CD4-positive, alpha-beta memory T cell (primary cell): Measurements from ENCODE around the gene GNPDA1. TPM values are rescaled to one million over a fixed set of nuclear protein-coding genes. Genes with fewer than 3 reads are reported as not detected.

ENCODE experiments used
- CTCF ChIA-PET: fragments of 350-600 bp; sonication (Branson Sonifier 250); formaldehyde crosslinking; loops from one replicate; lab custom pipeline; 2021; ENCODE audit warnings: inconsistent platforms; ENCODE audit not compliant: partially characterized antibody; lab: Charles Lee
- POLR2A ChIA-PET: fragments of 350-600 bp; sonication (Branson Sonifier 250); formaldehyde crosslinking; loops from one replicate; lab custom pipeline; 2021; ENCODE audit not compliant: partially characterized antibody; lab: Charles Lee
- DNase-seq, 5 donors: peaks; one replicate each; pipeline versions ENCODE4 v3.0.0 to v3.0.0-alpha.2; 2020 to 2022; ENCODE audit warnings: mixed read lengths in 1 of 5
- H3K27ac ChIP-seq: one replicate; pipeline ENCODE4 v1.7.0; 2013; ENCODE audit warnings: low read depth, low read length
- H3K27me3 ChIP-seq: 2 replicates; pipeline ENCODE4 v1.7.0; 2013; ENCODE audit warnings: mild to moderate bottlenecking, low read length, moderate library complexity; ENCODE audit not compliant: insufficient read depth
- H3K36me3 ChIP-seq: 2 replicates; pipeline ENCODE4 v1.7.0; 2013; ENCODE audit warnings: mild to moderate bottlenecking, low read length, moderate library complexity; ENCODE audit not compliant: insufficient read depth
- H3K4me1 ChIP-seq: 2 replicates; pipeline ENCODE4 v1.7.0; 2013; ENCODE audit warnings: mild to moderate bottlenecking, low read length, moderate library complexity; ENCODE audit not compliant: insufficient read depth
- H3K4me3 ChIP-seq, 2 donors: one replicate each; pipeline ENCODE4 v1.7.0; 2013; ENCODE audit warnings: low read length in 2 of 2, mild to moderate bottlenecking in 1 of 2
- H3K9me3 ChIP-seq, 2 donors: one replicate each; pipeline ENCODE4 v1.7.0; 2013; ENCODE audit warnings: low read length in 2 of 2, control low read depth in 1 of 2; ENCODE audit not compliant: control insufficient read depth in 1 of 2
- H3K27ac Mint-ChIP-seq, 7 donors: one replicate each; pipeline ENCODE4 v1.8.0; 2020 to 2021; ENCODE audit warnings: mixed read lengths in 7 of 7, mild to moderate bottlenecking in 6 of 7, inconsistent platforms in 3 of 7, moderate library complexity in 3 of 7
- H3K27me3 Mint-ChIP-seq, 2 donors: one replicate each; pipeline ENCODE4 v1.8.0; 2020 to 2021; ENCODE audit warnings: mixed read lengths in 2 of 2
- H3K36me3 Mint-ChIP-seq, 2 donors: one replicate each; pipeline ENCODE4 v1.8.0; 2020 to 2021; ENCODE audit warnings: mixed read lengths in 2 of 2, inconsistent platforms in 1 of 2, mild to moderate bottlenecking in 1 of 2
- H3K4me1 Mint-ChIP-seq, 4 donors: one replicate each; pipeline ENCODE4 v1.8.0; 2020 to 2021; ENCODE audit warnings: mixed read lengths in 4 of 4, mild to moderate bottlenecking in 1 of 4
- H3K4me3 Mint-ChIP-seq, 8 donors: one replicate each; pipeline ENCODE4 v1.8.0; 2020 to 2021; ENCODE audit warnings: mixed read lengths in 8 of 8, mild to moderate bottlenecking in 7 of 8, moderate library complexity in 6 of 8, inconsistent platforms in 3 of 8
- H3K9me3 Mint-ChIP-seq, 8 donors: one replicate each; pipeline ENCODE4 v1.8.0; 2020 to 2021; ENCODE audit warnings: mixed read lengths in 8 of 8, mild to moderate bottlenecking in 5 of 8, inconsistent platforms in 3 of 8, moderate library complexity in 1 of 8
- intact Hi-C: fragments of 100-400 bp; cut with micrococcal nuclease; formaldehyde crosslinking; loops from one replicate; pipeline ENCODE4 v1.15.1; 2023
- polyA plus RNA-seq, 2 donors: library from polyadenylated mRNA; unstranded; fragments of 300-500 nt; fragmentation: Illumina TruSeq; gene quantifications; one replicate each; pipeline ENCODE4 v1.2.3, GENCODE V29; 2021
- total RNA-seq, 2 experiments: library from RNA; stranded (reverse); gene quantifications; one replicate each; pipeline ENCODE4 v1.2.3, GENCODE V29; 2021

GNPDA1 gene
- total and polyA plus RNA-seq, 4 experiments from 2014 or later: 23.0 to 38.6 (median 24.9) TPM

DNA sequence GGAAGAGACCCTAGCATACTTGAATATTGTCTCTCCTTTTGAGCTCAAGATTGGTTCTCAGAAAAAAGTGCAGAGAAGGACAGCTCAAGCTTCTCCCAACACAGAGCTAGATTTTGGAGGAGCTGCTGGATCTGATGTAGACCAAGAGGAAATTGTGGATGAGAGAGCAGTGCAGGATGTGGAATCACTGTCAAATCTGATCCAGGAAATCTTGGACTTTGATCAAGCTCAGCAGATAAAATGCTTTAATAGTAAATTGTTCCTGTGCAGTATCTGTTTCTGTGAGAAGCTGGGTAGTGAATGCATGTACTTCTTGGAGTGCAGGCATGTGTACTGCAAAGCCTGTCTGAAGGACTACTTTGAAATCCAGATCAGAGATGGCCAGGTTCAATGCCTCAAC, 34.4 kb downstream of the GNPDA1 start:
- Mint-ChIP-seq H3K9me3 (no peaks in the 10 kb centered on the region), H3K27ac (no peak overlapping the region), H3K27me3 (no peaks in the 10 kb centered on the region), H3K36me3 (peaks cover 43 to 65% of the 10 kb centered on the region in 2 donors), H3K4me3 (no peak overlapping the region), H3K4me1 (peaks cover 12 to 23% (median 17%) of the 10 kb centered on the region in 4 donors)
- Histone ChIP-seq H3K4me1 (peaks cover 8% of the 10 kb centered on the region), H3K4me3 (no peak overlapping the region), H3K36me3 (peaks cover 52% of the 10 kb centered on the region), H3K27ac (no peak overlapping the region), H3K9me3 (no peaks in the 10 kb centered on the region), H3K27me3 (no peaks in the 10 kb centered on the region)
- ChIA-PET CTCF (interaction anchor here (0.7 to 5.6 kb wide), 8 partner anchors 9 to 386 kb away, joined by 3 to 42 read pairs (median 4); partner anchors contain the start of genes PCDH12 and RNF14), POLR2A (interaction anchor here (3.3 kb wide), 1 partner anchor 9 kb away, joined by 24 read pairs; the partner anchor contains the start of gene RNF14)
- DNase-seq: no peak
- intact Hi-C loops: no loop called here

DNA sequence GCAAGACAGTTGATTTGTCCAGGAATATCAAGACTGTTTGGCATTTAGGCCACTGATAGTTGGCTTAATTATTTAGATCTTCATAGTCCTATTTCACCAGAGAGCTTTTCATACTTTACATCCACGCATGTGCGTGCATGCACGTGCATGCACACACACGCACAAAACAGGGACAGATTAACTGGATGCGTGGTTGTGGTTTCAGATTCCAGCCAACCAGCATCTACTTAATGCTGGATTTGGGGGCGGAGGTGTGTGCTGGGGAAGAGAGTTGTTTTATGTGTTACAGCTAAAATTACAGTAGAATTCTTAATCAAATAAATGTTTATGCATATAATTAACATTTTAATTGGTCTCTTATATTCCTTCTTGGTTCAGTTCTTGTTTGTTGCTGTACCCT, 36.7 kb downstream of the GNPDA1 start:
- H3K27ac Mint-ChIP-seq: peak overlapping the region in 2 of 7 donors; percentile 43 to 61
- H3K4me1 ChIP-seq: peaks cover 8% of the 10 kb centered on the region
- H3K27me3 ChIP-seq: no peaks in the 10 kb centered on the region
- H3K9me3 Mint-ChIP-seq: no peaks in the 10 kb centered on the region
- peaks cover 47% of the 10 kb centered on the region for H3K36me3 ChIP-seq
- peaks cover 41 to 54% of the 10 kb centered on the region in 2 donors for H3K36me3 Mint-ChIP-seq
- no peak overlapping the region for H3K27ac ChIP-seq
- no peaks in the 10 kb centered on the region for H3K27me3 Mint-ChIP-seq
- H3K4me1 Mint-ChIP-seq: peaks cover 15 to 27% (median 19%) of the 10 kb centered on the region in 4 donors
- CTCF ChIA-PET: interaction anchor here (0.7 to 5.6 kb wide), 8 partner anchors 9 to 891 kb away, joined by 3 to 42 read pairs (median 4); no protein-coding TSS in a partner anchor
- DNase-seq: no peak
- H3K4me3 ChIP-seq: no peak overlapping the region
- POLR2A ChIA-PET: interaction anchor here (1.0 to 1.6 kb wide), 5 partner anchors 13 to 49 kb away, joined by 3 to 5 read pairs (median 3); no protein-coding TSS in a partner anchor
- H3K4me3 Mint-ChIP-seq: no peak overlapping the region
- H3K9me3 ChIP-seq: no peaks in the 10 kb centered on the region
- intact Hi-C loops: no loop called here

DNA sequence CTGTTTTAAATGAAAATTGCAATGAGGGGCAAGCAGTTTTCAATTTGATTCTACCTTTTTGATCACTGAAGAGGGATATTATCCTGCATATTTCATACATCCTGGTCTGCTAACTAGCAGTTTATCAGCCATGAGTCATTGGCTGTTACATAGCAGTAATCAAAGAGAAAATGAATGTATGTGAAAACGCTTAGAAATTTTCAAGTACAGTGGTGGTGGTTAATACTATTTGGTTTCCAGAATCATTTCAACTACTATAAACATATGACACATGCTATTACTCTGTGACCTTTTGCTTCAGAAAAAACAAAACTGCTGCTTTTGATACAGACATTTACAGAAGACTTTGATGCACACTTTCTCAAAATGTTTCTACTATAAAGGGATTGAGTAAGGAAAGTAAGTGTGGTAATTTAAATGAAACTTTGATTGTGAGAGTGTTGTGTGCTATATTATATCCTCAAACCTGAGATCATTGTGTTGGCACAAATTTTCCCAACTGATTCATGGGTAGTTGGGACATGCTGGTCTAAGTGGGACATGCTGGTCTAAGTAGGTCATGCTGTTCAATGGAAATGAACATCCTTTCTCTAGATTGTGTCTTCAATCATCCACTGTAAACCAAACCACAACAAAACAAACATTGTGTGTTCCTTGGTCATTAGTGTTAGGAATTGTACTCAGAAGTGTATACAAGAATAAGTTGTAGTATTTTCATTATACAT, 38.8 kb downstream of the GNPDA1 start:
- Histone ChIP-seq H3K4me1 (peaks cover 23% of the 10 kb centered on the region), H3K27ac (no peak overlapping the region), H3K36me3 (peaks cover 34% of the 10 kb centered on the region), H3K9me3 (no peaks in the 10 kb centered on the region), H3K4me3 (no peak overlapping the region), H3K27me3 (no peaks in the 10 kb centered on the region)
- intact Hi-C loops: no loop called here
- ChIA-PET POLR2A (no interaction called here), CTCF (interaction anchor here (1.3 to 6.0 kb wide), 2 partner anchors 15 to 170 kb away, joined by 3 to 139 read pairs; partner anchors contain the start of gene PCDH12)
- H3K36me3 Mint-ChIP-seq: peaks cover 34 to 45% of the 10 kb centered on the region in 2 donors
- no peaks in the 10 kb centered on the region for H3K27me3 Mint-ChIP-seq
- DNase-seq: no peak
- H3K4me3 Mint-ChIP-seq: peak overlapping the region in 1 of 8 donors; percentile 9
- peaks cover 27 to 46% (median 35%) of the 10 kb centered on the region in 4 donors for H3K4me1 Mint-ChIP-seq
- H3K27ac Mint-ChIP-seq: peak overlapping the region in 4 of 7 donors; percentile 11 to 68 (median 48)
- H3K9me3 Mint-ChIP-seq: no peaks in the 10 kb centered on the region

DNA sequence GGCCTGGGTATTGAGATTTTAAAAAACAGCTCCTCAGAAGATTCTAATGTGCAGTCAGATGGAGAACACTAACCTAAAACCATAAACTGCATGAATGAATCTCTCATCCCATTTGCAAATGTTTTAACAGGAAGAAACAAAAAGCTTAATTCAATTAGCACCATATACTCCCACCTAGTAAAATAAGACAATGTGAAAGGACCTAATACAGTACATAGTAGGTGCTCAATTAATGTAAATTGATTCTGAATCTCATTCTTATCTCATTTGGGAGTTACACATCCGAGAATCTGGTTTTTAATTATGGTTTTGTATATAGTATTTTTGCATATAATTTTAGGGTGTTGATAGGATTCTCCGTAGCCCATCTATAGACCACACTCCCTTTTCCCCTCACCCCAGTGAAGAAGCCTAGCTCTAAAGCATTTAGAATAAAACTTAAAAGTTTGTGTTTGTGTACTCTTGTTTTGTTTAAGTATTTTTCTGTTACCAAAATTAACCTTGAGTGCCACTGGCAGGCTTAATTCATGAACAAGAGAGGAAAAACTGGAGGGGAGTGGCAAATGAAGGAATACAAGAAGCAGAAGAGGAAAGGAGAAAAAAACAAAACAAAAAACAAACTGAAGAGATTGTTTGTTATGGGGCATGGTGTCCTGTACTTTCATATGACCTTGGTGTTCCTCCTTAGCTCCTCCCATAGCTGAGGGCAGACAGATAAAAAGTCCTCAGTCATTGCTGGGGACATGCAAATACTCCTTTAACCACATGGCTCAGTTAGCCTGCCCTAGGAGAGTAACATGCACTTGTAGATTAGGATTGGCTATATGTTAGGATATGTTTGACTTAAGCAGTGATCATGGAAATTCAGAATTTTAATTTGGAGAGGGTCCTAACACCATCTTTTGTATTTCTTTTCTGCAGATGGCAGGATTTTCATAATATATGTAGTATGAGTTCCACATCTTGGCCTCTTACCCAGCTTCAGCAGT, 42.8 kb downstream of the GNPDA1 start:
- Mint-ChIP-seq H3K9me3 (no peaks in the 10 kb centered on the region), H3K27me3 (no peaks in the 10 kb centered on the region), H3K4me1 (peaks cover 24 to 52% (median 34%) of the 10 kb centered on the region in 4 donors), H3K36me3 (peaks cover 17 to 25% of the 10 kb centered on the region in 2 donors), H3K27ac (peak overlapping the region; percentile 97 to 99 (median 98)), H3K4me3 (peak overlapping the region; percentile 87 to 98 (median 94))
- ChIA-PET POLR2A (interaction anchor here (0.7 to 3.5 kb wide), 27 partner anchors 8 to 1435 kb away, joined by 3 to 69 read pairs (median 12); partner anchors contain the start of genes DELE1, DIAPH1, FCHSD1 and GNPDA1), CTCF (interaction anchor here (0.9 to 6.0 kb wide), 32 partner anchors 8 to 406 kb away, joined by 3 to 139 read pairs (median 6); partner anchors contain the start of genes ARAP3, DELE1, DIAPH1 and FCHSD1)
- Histone ChIP-seq H3K4me3 (peak overlapping the region; percentile 66 to 85), H3K9me3 (no peaks in the 10 kb centered on the region), H3K27ac (peak overlapping the region; percentile 96), H3K36me3 (peaks cover 17% of the 10 kb centered on the region), H3K4me1 (peaks cover 28% of the 10 kb centered on the region), H3K27me3 (no peaks in the 10 kb centered on the region)
- intact Hi-C loops: loop anchor here (1.0 to 2.0 kb wide), 4 partner anchors 45 to 305 kb away; partner anchors contain the start of gene DELE1
- DNase-seq: peak in 1 of 5 donors; percentile 49

DNA sequence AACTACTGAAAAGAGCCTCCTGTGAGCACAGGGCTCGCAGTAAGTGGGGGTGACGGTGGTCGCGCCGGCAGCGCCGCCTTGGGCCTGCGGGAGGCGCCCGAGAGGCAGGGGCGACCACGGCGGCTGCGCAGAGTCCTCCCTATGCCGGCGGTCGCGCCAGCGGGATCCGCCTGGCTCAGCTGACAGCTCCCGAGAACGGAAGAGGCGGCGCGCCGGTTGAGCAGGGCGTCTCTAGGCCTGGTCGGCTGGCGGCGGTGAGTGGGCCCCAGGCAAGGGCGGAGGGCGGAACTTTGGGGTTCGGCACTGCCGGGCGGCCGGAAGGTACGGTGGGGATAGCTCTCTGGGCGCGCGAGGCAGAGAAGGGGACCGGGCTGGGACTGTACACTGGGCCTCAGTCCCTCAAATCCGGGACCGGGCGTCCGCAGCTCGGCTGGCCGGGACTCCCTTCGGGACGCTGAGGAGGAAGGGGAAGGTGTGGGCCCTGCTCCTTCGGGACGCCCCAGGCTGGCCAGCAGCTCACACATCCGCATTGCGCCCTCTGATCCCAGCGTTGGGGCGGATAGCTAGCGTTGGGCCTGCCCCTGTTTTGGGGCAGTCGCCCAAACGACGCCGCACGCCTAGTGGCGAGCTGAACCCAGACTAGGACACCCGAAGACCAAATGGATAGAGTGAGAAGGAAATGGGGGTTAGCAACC, 43.8 kb downstream of the GNPDA1 start, which contains the start of gene RNF14:
Gene RNF14 (plus strand): TSS at position 192 of the 695 bp plus-strand sequence. CDS start 4,484 bp downstream, outside the sequence.
- DNase-seq: peak; percentile 92 to 94 (median 93)
- Histone ChIP-seq H3K27me3 (no peaks in the 10 kb centered on the region), H3K27ac (peak within 1 kb of the TSS; percentile 96), H3K9me3 (no peaks in the 10 kb centered on the region), H3K36me3 (peaks cover 8% of the 10 kb centered on the region), H3K4me1 (peaks cover 23% of the 10 kb centered on the region), H3K4me3 (peak within 1 kb of the TSS; percentile 66 to 85)
- Mint-ChIP-seq H3K9me3 (no peaks in the 10 kb centered on the region), H3K4me1 (peaks cover 20 to 42% (median 30%) of the 10 kb centered on the region in 4 donors), H3K4me3 (peak within 1 kb of the TSS; percentile 87 to 98 (median 94)), H3K27me3 (no peaks in the 10 kb centered on the region), H3K36me3 (peaks cover 8 to 16% of the 10 kb centered on the region in 2 donors), H3K27ac (peak within 1 kb of the TSS; percentile 97 to 99 (median 98))
- ChIA-PET POLR2A (interaction anchor here (0.5 to 3.5 kb wide), 38 partner anchors 8 to 1570 kb away, joined by 3 to 69 read pairs (median 5); partner anchors contain the start of genes ARHGAP26, DELE1, DIAPH1 and FCHSD1), CTCF (interaction anchor here (0.6 to 6.0 kb wide), 50 partner anchors 9 to 911 kb away, joined by 3 to 139 read pairs (median 4); partner anchors contain the start of genes ARAP3, DELE1, DIAPH1 and GNPDA1)
- intact Hi-C loops: loop anchor here (1.0 to 2.0 kb wide), 4 partner anchors 46 to 304 kb away; partner anchors contain the start of gene DELE1

DNA sequence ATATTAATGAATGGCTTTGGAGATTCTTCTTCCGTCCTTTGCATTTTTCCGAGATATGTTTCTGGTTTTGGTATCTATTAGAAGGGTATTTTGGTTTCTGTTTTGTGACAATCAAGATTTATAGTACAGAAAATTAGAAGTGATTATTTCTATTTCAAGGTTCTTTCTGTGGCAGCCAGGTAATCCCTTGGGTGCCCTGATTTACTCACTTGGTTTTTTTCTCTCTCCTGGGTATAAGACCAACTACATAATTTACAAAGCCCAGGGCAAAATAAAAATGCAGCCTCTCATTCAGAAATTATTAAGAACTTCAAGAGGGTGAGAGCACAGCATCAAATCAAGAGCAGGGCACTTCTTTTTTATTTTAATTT, 45.9 kb downstream of the GNPDA1 start:
- H3K27ac Mint-ChIP-seq: peak overlapping the region in 2 of 7 donors; percentile 30 to 62
- ChIA-PET CTCF (interaction anchor here (0.9 to 4.7 kb wide), 4 partner anchors 11 to 265 kb away, joined by 3 to 39 read pairs (median 22); partner anchors contain the start of gene NDFIP1), POLR2A (interaction anchor here (3.5 kb wide), 1 partner anchor 274 kb away, joined by 42 read pairs; no protein-coding TSS in a partner anchor)
- H3K9me3 Mint-ChIP-seq: no peaks in the 10 kb centered on the region
- no peaks in the 10 kb centered on the region for H3K27me3 ChIP-seq
- H3K4me1 ChIP-seq: peaks cover 23% of the 10 kb centered on the region
- H3K4me3 ChIP-seq: no peak overlapping the region
- H3K27ac ChIP-seq: no peak overlapping the region
- intact Hi-C loops: no loop called here
- H3K9me3 ChIP-seq: no peaks in the 10 kb centered on the region
- peaks cover 17 to 35% (median 26%) of the 10 kb centered on the region in 4 donors for H3K4me1 Mint-ChIP-seq
- DNase-seq: no peak
- H3K36me3 ChIP-seq: peaks cover under 1% of the 10 kb centered on the region
- H3K4me3 Mint-ChIP-seq: peak overlapping the region in 1 of 8 donors; percentile 41
- H3K27me3 Mint-ChIP-seq: no peaks in the 10 kb centered on the region
- H3K36me3 Mint-ChIP-seq: peaks cover 0 to 6% of the 10 kb centered on the region in 2 donors
